GM12878 (cell line): ENCODE results near the gene LTBP4. TPM values are rescaled to one million over a fixed set of nuclear protein-coding genes. Genes with fewer than 3 reads are reported as not detected.
A peak's percentile ranks its signal among the peaks of the same experiment; 100 is the strongest.

ENCODE experiments used
- BMI1 ChIP-seq: fragments of 450-650 bp; IDR thresholded peaks from 2 replicates; pipeline ENCODE4 v1.6.1; 2016; ENCODE audit warnings: mild to moderate bottlenecking, moderate library complexity, borderline replicate concordance
- CBX5 ChIP-seq: sonication (generic); IDR thresholded peaks from 2 replicates; pipeline ENCODE4 v1.6.1; 2016; ENCODE audit warnings: low read depth, moderate library complexity, mild to moderate bottlenecking, inconsistent platforms
- HDGF ChIP-seq: fragments of 450-650 bp; IDR thresholded peaks from 2 replicates; pipeline ENCODE4 v1.6.1; 2016; ENCODE audit warnings: antibody characterized with exemption
- IKZF1 ChIP-seq: fragments of 450-650 bp; conservative IDR thresholded peaks from 2 replicates; pipeline ENCODE4 v1.6.1; 2017; ENCODE audit warnings: antibody characterized with exemption, mild to moderate bottlenecking
- IRF4 ChIP-seq: IDR thresholded peaks from 2 replicates; pipeline ENCODE4 v1.6.1; 2011; ENCODE audit warnings: low read depth, low read length
- KDM1A ChIP-seq: fragments of 200-600 bp; sonication (generic); IDR thresholded peaks from 2 replicates; pipeline ENCODE4 v1.6.1; 2016; ENCODE audit warnings: borderline replicate concordance
- MEF2B ChIP-seq: fragments of 450-650 bp; IDR thresholded peaks from 2 replicates; pipeline ENCODE4 v1.6.1; 2018; ENCODE audit warnings: mild to moderate bottlenecking, moderate library complexity; ENCODE audit not compliant: partially characterized antibody, poor library complexity, severe bottlenecking
- NFYA ChIP-seq: IDR thresholded peaks from 2 replicates; pipeline ENCODE4 v1.6.1; 2011; ENCODE audit warnings: low read depth, mild to moderate bottlenecking, low read length, improper control_type of control experiment, borderline replicate concordance
- PAX5 ChIP-seq: IDR thresholded peaks from 2 replicates; pipeline ENCODE4 v1.6.1; 2011; ENCODE audit warnings: low read depth, low read length, borderline replicate concordance
- POLR2A ChIP-seq: IDR thresholded peaks from 2 replicates; pipeline ENCODE4 v1.6.1; 2011; ENCODE audit warnings: low read depth, mild to moderate bottlenecking, low read length
- POLR2AphosphoS2 ChIP-seq: IDR thresholded peaks from 2 replicates; pipeline ENCODE4 v1.6.1; 2011; ENCODE audit warnings: low read depth, mild to moderate bottlenecking, low read length, improper control_type of control experiment, moderate library complexity
- SMAD1 ChIP-seq: fragments of 450-650 bp; IDR thresholded peaks from 2 replicates; pipeline ENCODE4 v1.6.1; 2018; ENCODE audit warnings: mild to moderate bottlenecking, low read depth; ENCODE audit not compliant: partially characterized antibody
- SMAD5 ChIP-seq: IDR thresholded peaks from 2 replicates; pipeline ENCODE4 v1.6.1; 2016; ENCODE audit warnings: antibody characterized with exemption, low read depth
- SP1 ChIP-seq: IDR thresholded peaks from one replicate; pipeline ENCODE4 v1.6.1; 2011; ENCODE audit warnings: low read depth, low read length
- SUPT20H ChIP-seq: IDR thresholded peaks from 2 replicates; pipeline ENCODE4 v1.6.1; 2011; ENCODE audit warnings: low read depth, mild to moderate bottlenecking, low read length, moderate library complexity, borderline replicate concordance; ENCODE audit not compliant: control insufficient read depth
- TCF12 ChIP-seq: IDR thresholded peaks from 2 replicates; pipeline ENCODE4 v1.6.1; 2011; ENCODE audit warnings: low read depth, mild to moderate bottlenecking, low read length
- TCF3 ChIP-seq: IDR thresholded peaks from 2 replicates; pipeline ENCODE4 v1.6.1; 2012; ENCODE audit warnings: low read depth, mild to moderate bottlenecking, low read length, borderline replicate concordance; ENCODE audit not compliant: insufficient read depth
- TCF7 ChIP-seq: IDR thresholded peaks from 2 replicates; pipeline ENCODE4 v1.6.1; 2014; ENCODE audit warnings: antibody characterized with exemption, borderline replicate concordance
- polyA plus RNA-seq, 11 experiments: library from polyadenylated mRNA; depleted of rRNA in 4 of 11; unstranded in 6 of 11; stranded (reverse) in 5 of 11; fragments of >200 nt; fragmentation: Nextera tagmentation in 4 of 11; fragmentation: Illumina TruSeq in 1 of 11; extraction: Ambion mirVana in 4 of 11; extraction: Trizol in 1 of 11; gene quantifications; 1 replicate in 1 of 11; 2 replicates in 10 of 11; pipeline versions ENCODE4 v1.2.1 to v1.2.3, GENCODE V29; 2011 to 2016; ENCODE audit warnings: inconsistent platforms in 2 of 11, missing spikeins in 2 of 11, low read depth in 1 of 11
- total RNA-seq, 4 experiments: library from RNA; depleted of rRNA in 3 of 4; stranded (reverse); fragments of >200 nt in 3 of 4; fragmentation: Illumina TruSeq in 1 of 4; extraction: Trizol in 1 of 4; gene quantifications; 2 replicates each; pipeline versions ENCODE4 v1.2.1 to v1.2.3, GENCODE V29; 2013 to 2021
- TF ChIP-seq, protein P1 (sequence below): IDR thresholded peaks from 2 replicates; pipeline ENCODE4 v1.6.1; 2012; ENCODE audit warnings: low read depth, low read length, improper control_type of control experiment
- TF ChIP-seq, protein P2 (sequence below): IDR thresholded peaks from 2 replicates; pipeline ENCODE4 v1.6.1; 2012; ENCODE audit warnings: low read depth, low read length, improper control_type of control experiment
- TF ChIP-seq, protein P3 (sequence below): fragments of 450-650 bp; IDR thresholded peaks from 2 replicates; pipeline ENCODE4 v1.6.1; 2018; ENCODE audit warnings: mild to moderate bottlenecking, low read depth, moderate library complexity; ENCODE audit not compliant: partially characterized antibody
- TF ChIP-seq, protein P4 (sequence below): fragments of 450-650 bp; conservative IDR thresholded peaks from 2 replicates; pipeline ENCODE4 v1.6.1; 2017; ENCODE audit warnings: mild to moderate bottlenecking, moderate library complexity
- TF ChIP-seq, protein P5 (sequence below): fragments of 150-350 bp; IDR thresholded peaks from 2 replicates; pipeline ENCODE4 v1.6.1; 2014; ENCODE audit warnings: mild to moderate bottlenecking, low read depth, low read length

The LTBP4 gene
- total and polyA plus RNA-seq, 10 of the 15 experiments (the other 5 are each of a cell fraction or from before 2014, with no cell fraction given): 0.09 to 34.6 (median 8.5) TPM; not detected in 1

DNA sequence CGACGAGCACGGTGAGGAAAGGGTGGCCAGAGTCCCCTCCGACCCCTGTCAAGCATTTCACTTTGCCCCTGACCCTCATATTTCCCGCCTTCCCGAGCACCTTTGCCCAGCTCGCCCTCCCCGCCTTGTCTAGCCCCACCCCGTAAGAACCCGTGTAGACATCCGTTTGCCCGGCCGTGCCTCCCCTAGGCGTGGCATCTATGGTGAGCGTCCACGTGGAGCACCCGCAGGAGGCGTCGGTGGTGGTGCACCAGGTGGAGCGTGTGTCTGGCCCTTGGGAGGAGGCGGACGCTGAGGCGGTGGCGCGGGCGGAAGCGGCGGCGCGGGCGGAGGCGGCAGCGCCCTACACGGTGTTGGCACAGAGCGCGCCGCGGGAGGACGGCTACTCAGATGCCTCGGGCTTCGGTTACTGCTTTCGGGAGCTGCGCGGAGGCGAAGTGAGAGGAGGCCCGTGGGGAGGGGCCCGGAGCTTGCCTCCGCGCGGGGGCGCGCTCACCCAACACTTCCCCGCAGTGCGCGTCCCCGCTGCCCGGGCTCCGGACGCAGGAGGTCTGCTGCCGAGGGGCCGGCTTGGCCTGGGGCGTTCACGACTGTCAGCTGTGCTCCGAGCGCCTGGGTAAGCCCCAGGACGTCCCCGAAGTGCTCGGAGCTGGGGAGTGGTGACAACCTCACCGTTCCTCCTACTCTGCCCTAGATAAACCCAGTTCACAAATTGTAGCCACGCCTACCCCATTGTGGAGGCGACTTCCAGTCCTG is 4.2 kb downstream of the LTBP4 start (continued):
- TF ChIP-seq, protein P1, sequence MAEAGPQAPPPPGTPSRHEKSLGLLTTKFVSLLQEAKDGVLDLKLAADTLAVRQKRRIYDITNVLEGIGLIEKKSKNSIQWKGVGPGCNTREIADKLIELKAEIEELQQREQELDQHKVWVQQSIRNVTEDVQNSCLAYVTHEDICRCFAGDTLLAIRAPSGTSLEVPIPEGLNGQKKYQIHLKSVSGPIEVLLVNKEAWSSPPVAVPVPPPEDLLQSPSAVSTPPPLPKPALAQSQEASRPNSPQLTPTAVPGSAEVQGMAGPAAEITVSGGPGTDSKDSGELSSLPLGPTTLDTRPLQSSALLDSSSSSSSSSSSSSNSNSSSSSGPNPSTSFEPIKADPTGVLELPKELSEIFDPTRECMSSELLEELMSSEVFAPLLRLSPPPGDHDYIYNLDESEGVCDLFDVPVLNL: peak; percentile 64; the same call in 1 of the 2 replicates
- TF ChIP-seq CBX5 (no peak), SUPT20H (no peak), IKZF1 (peak; percentile 81), SMAD1 (no peak), SMAD5 (no peak), MEF2B (no peak), IRF4 (no peak), TCF3 (no peak), POLR2AphosphoS2 (no peak), TCF12 (0 out of 2 replicates have a peak, but pooled peaks have one; percentile 22), PAX5 (no peak), POLR2A (peak; percentile 52; the same call in 1 of the 2 replicates), TCF7 (no peak), BMI1 (no peak), HDGF (no peak), KDM1A (no peak), NFYA (no peak), SP1 (no peak)
- TF ChIP-seq, protein P2, sequence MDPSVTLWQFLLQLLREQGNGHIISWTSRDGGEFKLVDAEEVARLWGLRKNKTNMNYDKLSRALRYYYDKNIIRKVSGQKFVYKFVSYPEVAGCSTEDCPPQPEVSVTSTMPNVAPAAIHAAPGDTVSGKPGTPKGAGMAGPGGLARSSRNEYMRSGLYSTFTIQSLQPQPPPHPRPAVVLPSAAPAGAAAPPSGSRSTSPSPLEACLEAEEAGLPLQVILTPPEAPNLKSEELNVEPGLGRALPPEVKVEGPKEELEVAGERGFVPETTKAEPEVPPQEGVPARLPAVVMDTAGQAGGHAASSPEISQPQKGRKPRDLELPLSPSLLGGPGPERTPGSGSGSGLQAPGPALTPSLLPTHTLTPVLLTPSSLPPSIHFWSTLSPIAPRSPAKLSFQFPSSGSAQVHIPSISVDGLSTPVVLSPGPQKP: no peak
- TF ChIP-seq, protein P3, sequence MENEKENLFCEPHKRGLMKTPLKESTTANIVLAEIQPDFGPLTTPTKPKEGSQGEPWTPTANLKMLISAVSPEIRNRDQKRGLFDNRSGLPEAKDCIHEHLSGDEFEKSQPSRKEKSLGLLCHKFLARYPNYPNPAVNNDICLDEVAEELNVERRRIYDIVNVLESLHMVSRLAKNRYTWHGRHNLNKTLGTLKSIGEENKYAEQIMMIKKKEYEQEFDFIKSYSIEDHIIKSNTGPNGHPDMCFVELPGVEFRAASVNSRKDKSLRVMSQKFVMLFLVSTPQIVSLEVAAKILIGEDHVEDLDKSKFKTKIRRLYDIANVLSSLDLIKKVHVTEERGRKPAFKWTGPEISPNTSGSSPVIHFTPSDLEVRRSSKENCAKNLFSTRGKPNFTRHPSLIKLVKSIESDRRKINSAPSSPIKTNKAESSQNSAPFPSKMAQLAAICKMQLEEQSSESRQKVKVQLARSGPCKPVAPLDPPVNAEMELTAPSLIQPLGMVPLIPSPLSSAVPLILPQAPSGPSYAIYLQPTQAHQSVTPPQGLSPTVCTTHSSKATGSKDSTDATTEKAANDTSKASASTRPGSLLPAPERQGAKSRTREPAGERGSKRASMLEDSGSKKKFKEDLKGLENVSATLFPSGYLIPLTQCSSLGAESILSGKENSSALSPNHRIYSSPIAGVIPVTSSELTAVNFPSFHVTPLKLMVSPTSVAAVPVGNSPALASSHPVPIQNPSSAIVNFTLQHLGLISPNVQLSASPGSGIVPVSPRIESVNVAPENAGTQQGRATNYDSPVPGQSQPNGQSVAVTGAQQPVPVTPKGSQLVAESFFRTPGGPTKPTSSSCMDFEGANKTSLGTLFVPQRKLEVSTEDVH: no peak
- TF ChIP-seq, protein P4, sequence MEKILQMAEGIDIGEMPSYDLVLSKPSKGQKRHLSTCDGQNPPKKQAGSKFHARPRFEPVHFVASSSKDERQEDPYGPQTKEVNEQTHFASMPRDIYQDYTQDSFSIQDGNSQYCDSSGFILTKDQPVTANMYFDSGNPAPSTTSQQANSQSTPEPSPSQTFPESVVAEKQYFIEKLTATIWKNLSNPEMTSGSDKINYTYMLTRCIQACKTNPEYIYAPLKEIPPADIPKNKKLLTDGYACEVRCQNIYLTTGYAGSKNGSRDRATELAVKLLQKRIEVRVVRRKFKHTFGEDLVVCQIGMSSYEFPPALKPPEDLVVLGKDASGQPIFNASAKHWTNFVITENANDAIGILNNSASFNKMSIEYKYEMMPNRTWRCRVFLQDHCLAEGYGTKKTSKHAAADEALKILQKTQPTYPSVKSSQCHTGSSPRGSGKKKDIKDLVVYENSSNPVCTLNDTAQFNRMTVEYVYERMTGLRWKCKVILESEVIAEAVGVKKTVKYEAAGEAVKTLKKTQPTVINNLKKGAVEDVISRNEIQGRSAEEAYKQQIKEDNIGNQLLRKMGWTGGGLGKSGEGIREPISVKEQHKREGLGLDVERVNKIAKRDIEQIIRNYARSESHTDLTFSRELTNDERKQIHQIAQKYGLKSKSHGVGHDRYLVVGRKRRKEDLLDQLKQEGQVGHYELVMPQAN: no peak; the same call in 1 of the 2 replicates
- TF ChIP-seq, protein P5, sequence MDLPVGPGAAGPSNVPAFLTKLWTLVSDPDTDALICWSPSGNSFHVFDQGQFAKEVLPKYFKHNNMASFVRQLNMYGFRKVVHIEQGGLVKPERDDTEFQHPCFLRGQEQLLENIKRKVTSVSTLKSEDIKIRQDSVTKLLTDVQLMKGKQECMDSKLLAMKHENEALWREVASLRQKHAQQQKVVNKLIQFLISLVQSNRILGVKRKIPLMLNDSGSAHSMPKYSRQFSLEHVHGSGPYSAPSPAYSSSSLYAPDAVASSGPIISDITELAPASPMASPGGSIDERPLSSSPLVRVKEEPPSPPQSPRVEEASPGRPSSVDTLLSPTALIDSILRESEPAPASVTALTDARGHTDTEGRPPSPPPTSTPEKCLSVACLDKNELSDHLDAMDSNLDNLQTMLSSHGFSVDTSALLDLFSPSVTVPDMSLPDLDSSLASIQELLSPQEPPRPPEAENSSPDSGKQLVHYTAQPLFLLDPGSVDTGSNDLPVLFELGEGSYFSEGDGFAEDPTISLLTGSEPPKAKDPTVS: no peak
